SHP77 (cell line): ENCODE measurements around the gene CCDC9.
A peak's percentile ranks its signal among the peaks of the same experiment; 100 is the strongest.
"Not testable (repeated sequence)": the region's sequence is repeated elsewhere in the genome, so short reads cannot be mapped to it uniquely, and the experiment has no call there.

Source experiments
- DNase-seq, 2 experiments: peaks; one replicate each; lab custom pipeline; 2025; lab: John Stamatoyannopoulos, UW

CCDC9 gene

DNA sequence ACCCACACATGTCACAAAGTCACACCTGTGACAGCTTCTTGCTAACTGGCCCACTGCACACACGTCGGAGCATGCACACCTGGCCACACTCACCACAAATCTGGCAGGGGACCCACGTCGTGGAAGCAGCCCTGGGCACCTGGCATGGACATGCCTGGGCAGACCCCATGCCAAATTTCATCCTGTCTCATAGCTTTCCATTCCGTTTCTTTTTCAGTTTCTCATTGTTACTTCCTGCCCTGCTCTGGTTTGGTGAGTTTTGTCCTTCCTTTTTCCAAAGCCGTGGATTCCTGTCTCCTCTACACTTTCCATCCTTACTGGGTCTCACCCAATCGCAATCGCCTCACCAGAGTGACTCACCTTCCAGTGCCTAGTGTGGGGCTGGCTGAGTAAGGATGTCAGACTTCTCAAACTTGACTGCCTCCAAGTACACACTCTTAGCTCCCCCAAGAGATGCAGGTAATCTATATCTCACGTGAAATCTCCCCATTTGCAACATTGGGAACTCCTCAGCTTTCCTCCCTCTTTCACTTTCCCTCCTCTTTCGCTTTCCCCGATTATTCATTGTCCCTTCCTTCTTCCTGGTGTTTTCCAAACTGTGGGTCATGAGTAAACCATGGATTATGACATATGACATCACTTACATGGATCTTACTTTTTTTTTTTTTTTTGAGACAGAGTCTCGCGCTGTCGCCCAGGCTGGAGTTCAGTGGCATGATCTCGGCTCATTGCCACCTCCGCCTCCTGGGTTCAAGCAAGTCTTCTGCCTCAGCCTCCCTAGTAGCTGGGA is 23.7 kb upstream of the CCDC9 start:
- no peak for DNase-seq

DNA sequence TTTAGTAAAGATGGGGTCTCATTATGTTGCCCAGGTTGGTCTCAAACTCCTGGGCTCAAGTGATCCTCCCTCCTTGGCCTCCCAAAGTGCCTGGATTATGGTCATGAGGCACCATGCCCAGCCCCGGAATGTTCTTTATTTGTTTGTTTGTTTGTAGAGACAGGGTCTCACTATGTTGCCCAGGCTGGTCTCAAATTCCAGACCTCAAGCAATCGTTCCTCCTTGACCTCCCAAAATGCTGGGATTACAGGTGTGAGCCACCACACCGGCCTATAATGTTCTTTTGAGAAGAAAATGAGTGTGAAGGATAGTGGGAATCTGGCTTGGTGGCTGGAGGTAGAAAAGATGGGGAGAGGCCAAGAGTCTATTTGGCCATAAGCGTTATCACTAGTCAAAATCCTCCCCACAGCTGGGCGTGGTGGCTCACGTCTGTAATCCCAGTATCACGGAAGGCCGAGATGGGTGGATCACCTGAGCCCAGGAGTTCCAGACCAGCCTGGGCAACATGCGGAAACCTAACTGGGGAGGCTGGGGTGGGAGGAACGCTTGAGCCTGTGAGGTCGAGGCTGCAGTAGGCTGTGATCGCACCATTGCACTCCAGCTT is 20.2 kb upstream of the CCDC9 start:
- DNase-seq, result no peak

DNA sequence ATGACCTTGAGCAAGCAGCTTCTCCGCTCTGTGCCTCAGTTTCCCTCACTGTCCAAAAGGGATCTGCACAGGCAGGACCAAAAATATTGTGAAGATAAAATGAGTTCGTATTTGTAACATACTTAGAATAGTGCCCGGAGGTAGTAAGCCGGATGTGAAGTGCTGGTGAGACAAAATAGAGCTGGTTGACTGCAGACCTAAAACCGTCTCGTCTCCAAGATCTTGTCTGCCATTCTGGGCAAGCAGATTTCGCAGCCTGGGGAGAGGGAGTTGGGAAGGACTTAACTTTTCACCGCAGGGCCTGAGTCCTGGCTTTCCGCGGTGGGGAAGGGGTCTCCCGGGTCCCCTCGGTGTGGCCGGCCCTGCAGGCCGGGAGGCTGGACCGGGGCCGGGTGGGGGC is 17.2 kb upstream of the CCDC9 start:
- no peak for DNase-seq

DNA sequence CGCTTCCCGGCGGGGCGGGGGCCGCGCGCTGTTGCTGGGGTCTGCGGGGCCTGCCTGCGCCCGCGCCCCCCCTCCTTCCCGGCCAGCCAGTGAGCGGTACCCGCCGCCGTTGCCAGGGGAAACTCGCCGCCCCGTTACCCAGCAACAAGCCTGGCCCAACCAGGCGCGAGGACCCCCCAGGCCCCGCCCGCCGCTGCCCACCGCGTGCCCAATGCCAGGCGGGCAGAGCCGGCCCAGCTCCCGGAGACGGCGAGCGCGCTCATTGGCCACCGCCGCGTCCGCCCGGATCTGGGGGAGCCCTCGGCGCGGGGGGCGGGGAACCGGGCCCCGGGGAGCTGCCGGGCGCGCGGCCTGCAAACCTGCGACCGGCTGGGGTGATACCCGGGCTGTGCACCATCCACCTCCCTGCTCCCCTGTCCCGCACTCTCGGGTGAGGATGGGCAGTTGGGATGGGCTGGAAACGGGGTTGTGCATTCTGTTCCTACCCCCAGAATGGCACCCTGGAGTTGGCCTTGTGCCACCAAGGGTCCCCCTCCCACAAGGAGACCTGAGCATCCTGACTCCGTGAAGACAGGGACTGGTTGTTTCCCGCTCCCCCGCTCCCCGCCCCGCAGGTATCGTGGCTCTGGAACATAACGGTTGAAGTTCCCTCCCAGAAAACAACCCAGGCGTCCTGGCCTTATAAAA is 16.6 kb upstream of the CCDC9 start:
- no peak for DNase-seq

DNA sequence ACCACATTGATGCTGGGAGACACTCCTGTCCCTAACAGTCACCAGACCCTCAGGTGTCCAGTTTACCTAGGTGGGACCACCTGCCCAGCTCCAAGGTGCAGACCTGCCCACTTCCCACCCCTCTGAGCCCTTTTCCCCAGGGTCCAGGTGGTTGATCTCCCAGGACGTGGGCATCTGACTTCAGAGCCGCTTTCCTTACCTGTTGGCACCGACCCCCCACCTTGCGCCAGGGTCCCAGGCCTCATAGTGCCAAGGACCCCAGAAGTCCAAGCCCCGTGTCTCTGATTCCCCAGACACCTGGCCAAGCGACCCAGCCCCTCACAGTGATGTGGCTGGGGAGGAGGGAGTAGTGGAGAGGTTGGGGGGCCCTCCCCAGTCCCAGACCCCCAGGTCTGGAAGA is 15.8 kb upstream of the CCDC9 start:
- no peak for DNase-seq

DNA sequence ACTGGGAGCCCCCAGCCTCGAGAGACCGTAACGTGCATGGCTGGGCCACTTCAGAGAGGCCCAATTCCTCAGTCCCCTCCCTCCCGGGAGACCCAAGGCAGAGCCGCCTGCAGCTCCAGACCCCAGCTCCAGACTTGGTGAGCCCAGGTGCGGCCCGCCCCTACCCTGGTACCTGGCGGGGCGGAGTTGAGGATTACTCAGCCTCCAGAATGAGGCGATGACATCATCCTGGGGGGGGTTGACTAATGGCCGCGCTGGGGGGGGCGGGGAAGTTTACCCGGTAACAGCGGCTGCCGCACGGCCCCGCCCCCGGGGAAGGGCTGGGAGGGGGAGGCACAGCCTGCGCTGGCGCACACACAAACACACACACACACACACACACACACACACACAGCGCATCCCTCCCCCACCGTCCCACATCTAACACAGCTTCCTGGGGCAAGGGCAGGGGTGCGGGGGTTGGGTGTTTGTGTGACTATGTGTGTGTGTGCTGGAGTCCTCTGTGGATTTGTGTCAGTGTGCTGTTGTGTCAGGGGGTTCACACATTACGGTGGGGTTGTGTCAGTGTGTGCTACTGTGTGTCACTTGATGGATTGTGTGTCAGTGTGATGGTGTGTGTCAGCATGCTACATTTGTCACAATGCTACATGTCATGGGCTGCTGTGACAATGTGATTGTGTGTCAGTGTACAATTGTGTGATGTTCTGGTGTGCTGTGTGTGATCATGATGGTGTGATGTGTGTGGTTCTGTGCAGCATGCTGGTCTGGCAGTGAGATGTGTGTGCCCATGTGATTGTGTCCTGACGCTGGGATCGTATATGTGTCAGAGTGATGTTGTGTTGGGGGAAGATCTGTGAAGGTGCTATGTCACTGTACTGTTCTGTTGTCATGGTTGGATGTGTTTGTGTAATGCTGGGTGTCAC is 15.1 kb upstream of the CCDC9 start:
- peak; percentile 70 to 71 for DNase-seq

DNA sequence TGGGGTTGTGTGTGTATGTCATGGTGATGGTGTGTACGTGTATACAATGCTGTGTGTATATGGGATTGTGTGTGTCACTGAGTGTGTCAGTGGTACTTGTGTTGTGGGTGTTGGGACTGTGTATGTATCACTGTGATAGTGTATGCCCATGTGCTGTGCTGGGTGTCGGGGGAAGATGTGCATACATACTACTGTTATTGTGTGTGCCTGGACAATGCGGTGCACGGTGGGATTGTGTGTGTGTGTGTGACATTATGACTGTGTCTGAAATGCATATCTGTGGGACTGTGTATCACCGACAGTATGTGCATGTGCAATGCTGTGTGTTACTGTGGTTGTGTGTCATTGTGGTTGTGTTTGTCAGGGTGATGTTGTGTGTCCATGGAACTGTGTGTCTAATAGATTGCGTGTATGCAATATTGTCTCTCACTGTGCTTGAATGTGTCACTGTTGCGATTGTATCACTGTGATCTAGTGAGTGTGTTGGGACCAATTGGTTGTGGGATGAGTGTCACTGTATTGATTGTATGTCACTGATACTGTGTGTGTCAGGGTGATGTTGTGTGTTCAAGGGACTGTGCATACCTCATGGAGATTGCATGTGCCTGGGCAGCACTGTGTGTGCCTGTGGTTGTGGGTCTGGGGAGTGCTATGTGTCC is 14.3 kb upstream of the CCDC9 start:
- no peak for DNase-seq

DNA sequence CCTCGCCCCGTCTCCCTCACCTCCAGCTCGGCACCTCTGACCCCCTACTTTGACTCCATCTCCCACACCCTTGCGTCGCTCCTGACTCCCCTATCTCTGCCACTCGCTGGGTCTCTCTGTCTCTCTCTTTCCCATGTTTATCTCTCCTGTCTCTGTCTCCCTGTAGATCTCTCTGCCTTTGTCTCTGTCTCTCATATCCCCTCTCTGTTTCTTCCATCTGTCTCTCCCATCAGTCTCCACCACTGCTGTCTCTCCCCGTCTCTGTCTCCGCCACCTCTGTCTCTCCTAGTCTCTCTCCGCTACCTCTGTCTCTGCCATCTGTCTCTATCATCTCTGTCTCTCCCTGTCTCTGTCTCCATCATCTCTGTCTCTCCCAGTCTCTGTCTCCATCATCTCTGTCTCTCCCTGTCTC is 13.0 kb upstream of the CCDC9 start:
- DNase-seq, result no peak

DNA sequence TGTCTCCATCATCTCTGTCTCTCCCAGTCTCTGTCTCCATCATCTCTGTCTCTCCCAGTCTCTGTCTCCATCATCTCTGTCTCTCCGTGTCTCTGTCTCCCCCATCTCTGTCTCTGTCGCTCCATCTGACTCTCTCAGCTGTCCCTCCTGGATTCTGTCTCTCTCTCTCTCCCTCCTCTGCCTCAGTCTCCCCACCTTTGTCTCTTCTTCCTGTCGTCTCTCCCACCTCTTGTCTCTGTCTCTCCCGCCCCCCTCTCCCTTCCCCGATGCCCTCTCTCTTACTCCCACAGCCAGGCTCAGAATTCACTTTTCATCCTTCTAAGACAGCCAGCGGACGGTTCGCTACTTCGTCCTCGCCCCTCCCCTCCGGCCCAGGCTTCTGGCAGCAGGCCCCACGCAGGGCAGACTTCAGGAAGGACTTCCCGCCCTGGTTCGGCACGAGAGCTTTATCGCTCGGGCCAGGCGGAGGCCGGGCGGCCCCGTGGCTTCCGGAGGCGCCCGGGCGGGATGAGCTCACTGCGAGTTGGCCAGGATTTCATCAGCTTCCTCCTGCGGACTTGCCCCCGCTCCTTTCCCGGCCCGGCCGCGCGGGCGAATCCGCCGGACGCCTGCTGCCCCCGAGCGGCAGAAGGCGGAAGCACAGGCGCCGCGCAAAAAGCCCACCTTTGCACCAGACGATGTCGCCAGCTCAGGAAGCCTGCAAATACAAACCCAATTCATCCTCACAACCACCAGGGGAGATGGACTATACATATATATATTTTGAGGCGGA is 12.4 kb upstream of the CCDC9 start:
- DNase-seq, result peak; percentile 86 to 90

DNA sequence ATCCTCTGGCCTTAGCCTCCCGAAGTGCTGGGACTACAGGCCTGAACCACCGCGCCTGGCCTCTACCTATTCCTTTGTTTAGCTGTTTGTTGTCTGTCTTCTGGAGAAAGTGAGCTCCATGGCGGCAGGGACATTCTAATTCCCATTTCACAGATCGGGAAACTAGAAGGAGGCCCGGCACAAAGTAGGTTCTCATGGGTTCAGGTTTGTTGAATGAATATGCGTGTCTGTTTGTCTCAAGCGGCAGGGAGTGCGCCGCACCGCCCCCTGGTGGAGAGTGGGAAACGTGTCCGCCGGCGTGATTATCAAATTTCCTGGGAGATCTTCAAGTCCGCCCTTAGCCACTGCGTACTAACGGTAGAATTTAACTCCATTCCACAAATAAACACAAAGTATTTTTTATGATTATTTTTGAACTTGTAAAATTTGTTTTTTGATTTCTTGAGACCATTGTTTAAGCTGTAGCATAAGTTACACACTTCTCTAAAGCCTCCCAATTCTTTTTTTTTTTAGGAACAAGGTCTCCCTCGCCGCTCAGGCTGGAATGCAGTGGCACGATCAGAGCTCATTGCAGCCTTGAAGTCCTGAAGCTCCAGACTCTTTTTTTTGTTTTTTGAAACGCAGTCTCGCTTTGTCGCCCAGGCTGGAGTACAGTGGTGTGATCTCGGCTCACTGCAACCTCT is 8.9 kb upstream of the CCDC9 start:
- peak; percentile 52 to 56 for DNase-seq

DNA sequence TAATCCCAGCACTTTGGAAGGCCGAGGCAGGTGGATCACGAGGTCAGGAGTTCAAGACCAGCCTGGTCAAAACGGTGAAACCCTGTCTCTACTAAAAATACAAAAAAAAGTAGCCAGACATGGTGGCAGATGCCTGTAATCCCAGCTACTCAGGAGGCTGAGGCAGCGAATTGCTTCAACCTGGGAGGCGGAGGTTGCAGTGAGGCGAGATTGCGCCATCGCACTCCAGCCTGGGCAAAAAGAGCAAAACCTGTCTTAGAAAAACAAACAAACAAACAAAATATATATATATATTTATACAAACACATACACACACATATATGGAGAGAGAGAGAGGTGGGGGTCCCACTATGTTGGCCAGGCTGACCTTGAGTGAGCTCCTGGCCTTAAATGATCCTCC is 3.3 kb upstream of the CCDC9 start:
- not testable (repeated sequence) for DNase-seq

DNA sequence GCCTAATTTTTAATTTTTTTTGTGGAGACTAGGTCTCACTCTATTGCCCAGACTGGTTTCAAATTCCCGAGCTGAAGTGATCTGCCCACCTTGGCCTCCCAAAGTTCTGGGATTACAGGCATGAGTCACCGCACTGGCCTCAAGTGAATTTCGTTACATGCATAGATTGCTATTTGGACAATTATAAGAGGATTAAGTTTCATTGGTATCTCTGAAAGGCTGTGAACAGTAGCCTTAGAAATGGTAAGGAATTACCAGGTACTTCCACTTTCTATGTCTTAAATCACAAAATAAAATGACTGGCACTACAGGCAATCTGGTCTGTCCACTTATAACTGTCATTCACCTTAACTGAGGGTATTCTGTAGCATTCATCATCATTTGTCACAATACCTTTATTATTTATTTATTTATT is 2.9 kb upstream of the CCDC9 start:
- DNase-seq, result no peak

DNA sequence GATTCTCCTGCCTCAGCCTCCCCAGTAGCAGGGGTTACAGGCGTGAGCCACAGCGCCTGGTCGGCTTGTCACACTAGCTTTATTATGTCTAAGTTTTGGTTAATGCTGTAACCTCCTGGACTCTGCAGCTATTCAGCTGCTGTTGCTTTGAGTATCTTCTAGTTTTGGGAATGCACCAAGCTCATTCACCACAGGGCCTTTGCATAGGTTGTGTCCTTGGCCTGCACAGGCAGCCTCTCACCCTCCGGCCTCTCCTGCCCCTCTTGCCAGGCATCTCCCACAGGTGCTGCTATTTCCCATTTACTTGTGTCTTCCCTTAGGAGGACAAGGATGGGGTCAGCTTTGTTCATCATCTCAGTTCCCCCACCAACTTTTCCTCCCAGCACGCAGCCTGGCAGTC is 2.4 kb upstream of the CCDC9 start:
- DNase-seq, result no peak

DNA sequence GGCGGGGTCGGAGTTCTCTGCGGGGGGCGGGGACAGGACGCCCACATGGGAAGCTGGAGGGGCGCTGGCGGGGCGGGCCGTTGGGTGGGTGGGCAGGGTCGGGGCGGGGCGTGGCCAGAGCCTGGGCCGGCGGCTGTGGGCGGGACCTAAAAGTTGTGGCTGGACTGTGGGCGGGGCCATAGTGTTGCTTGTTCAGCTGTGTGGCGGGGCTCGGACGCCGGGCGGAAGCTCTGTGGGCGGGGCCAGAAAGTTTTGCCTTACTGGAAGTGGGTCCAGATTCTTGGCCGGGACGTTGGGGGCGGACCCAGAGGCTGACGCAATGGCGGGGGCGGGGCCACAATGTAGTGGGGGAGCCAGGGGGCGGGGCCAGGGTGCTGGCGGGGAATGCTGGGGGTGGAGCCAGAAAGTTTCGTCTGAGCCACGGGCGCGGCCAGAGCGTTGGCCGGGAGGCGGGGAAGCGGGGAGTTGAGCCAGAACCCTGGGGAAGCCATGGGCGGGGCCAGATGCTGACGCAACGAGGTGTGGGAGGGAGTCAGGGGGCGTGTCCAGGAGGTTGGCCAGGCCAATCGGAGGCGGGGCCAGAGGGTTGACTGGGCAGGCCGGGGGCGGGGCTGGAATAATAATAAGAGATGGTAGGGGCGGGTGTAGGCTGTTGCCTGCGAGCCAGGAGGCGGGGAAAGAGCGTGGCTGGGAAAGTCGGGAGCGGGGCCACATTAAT is 527 bp downstream of the CCDC9 start:
- DNase-seq, result peak; percentile 98 to 99

DNA sequence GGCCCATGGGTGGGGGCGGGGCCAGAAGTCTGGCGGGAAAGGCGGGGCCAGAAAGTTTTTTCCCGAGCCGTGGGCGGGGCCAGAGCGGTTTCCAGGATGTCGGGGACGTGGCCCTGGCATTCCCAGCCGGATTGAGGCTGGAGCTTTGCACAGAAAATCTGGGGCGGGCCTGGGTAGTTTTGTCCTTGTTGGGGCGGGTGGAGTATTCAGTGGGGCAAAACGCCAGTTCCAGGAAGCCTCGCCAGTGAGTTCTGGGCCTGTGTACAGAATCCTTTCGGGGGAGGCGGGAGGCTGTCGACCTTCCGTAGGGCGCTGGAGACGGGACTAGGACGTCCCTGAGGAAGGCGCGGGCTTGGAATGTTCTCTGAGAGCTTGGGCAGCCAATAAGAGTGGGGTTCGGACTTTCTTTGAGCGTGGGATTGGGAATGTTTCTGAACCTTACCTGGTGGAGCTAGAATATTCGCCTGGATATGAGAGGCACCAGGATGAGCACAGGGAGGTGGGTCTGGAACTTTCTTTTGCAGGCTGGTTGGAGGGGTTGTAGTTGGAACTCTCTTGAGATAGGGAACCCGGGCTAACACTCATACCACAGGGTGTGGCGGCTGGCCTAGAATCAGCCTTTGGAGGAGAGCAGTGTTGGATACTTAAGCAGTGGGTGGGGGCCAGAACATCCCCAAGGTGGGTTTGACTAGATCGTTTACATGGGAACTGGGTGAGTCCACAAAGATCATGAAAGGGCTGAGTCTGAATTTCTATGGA is 1.3 kb downstream of the CCDC9 start:
- no peak for DNase-seq

DNA sequence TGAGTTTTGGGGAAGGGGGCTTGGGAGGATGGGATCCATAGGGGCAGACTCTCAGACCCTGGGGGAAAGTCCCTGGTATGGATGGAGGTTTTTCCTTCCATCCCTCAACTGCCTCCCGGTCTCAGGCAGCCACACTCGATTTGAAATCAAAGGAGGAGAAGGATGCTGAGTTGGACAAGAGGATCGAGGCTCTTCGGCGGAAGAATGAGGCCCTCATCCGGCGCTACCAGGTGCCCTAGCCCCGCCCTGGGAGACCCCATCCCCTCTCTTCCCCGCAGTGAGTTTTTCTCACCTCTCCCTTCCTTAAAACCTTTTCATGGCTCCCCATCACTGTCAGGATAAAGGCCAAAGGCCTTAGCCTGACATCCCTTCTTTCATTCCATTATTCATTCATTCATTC is 2.1 kb downstream of the CCDC9 start:
- DNase-seq, result no peak

DNA sequence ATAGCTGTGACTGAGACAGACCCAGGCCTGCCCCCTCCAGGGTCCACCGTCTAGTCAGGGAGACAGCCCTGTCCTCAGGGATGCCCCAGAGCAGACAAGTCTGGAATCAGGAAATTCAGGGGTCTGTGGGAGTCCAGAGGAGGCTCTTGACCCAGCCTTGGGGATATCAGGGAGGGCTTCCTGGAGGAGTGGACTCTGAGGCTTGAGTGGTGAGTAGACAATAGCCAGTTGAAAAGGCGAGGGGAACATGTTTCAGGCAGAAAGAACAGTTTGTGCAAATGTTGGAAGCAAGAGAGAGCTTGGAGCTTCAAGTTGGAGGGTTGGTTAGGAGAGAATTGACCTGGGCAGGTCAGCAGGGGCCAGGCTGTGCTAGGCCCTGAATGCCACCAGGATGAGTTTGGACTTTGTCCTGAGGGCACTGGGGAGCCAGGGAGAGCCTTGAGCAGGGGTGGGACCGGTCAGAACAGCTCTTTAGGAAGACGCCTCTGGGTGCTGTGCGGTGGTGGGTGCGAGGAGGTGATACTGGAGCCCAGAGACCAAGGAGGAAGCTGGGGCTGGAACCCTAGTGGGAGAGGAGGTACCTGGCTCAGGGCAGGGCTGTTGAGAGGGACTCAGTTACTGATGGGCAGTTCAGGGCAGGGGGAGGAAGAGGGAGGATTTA is 2.7 kb downstream of the CCDC9 start:
- no peak for DNase-seq

DNA sequence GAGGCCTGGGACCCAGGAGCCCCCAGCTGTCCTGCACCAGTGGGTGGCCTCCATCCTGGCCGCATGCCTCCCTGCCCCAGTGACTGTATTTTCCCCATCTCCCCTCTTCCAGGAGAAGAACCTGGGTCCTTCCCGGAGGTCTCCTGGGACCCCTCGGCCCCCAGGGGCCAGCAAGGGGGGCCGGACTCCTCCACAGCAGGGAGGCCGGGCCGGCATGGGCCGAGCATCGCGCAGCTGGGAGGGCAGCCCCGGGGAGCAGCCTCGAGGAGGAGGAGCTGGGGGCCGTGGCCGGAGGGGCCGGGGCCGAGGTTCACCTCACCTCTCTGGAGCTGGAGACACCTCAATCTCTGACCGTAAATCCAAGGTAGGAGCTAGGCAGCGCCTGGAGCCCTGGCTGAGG is 4.2 kb downstream of the CCDC9 start:
- DNase-seq, result no peak
